GM23248 (cell line): ENCODE results near the gene CAMK1. TPM values are rescaled to one million over a fixed set of nuclear protein-coding genes. Genes with fewer than 3 reads are reported as not detected.

Source experiments
- DNase-seq: peaks from one replicate; pipeline ENCODE4 v3.0.0-alpha.2; 2015
- H2AFZ ChIP-seq: fragments of 200-600 bp; sonication (generic); 2 replicates; pipeline ENCODE4 v1.6.1; 2016; ENCODE audit warnings: antibody characterized with exemption
- H3F3A ChIP-seq: fragments of 200-600 bp; sonication (generic); 2 replicates; pipeline ENCODE4 v1.6.1; 2016; ENCODE audit warnings: mild to moderate bottlenecking, antibody characterized with exemption, mixed run types; ENCODE audit not compliant: insufficient read depth
- H3K27ac ChIP-seq: fragments of 200-600 bp; sonication (generic); 2 replicates; pipeline ENCODE4 v1.5.1; 2016; ENCODE audit warnings: mild to moderate bottlenecking
- H3K27me3 ChIP-seq: fragments of 200-600 bp; sonication (generic); replicated peaks from 2 replicates; pipeline ENCODE4 v1.6.1; 2016; ENCODE audit warnings: mild to moderate bottlenecking; ENCODE audit not compliant: insufficient read depth
- H3K36me3 ChIP-seq: fragments of 200-600 bp; sonication (generic); 2 replicates; pipeline ENCODE4 v1.6.1; 2016; ENCODE audit warnings: low read depth, mild to moderate bottlenecking
- H3K4me1 ChIP-seq: fragments of 200-600 bp; sonication (generic); 2 replicates; pipeline ENCODE4 v1.6.1; 2016; ENCODE audit warnings: mild to moderate bottlenecking; ENCODE audit not compliant: insufficient read depth
- H3K4me2 ChIP-seq: fragments of 200-600 bp; sonication (generic); one replicate; pipeline ENCODE4 v1.6.1; 2016; ENCODE audit warnings: mild to moderate bottlenecking; ENCODE audit not compliant: unreplicated experiment
- H3K4me3 ChIP-seq: fragments of 200-600 bp; sonication (generic); 2 replicates; pipeline ENCODE4 v1.5.1; 2016; ENCODE audit warnings: mild to moderate bottlenecking
- H3K79me2 ChIP-seq: fragments of 200-600 bp; sonication (generic); 2 replicates; pipeline ENCODE4 v1.6.1; 2016; ENCODE audit warnings: mild to moderate bottlenecking; ENCODE audit not compliant: insufficient read depth
- H3K9ac ChIP-seq: fragments of 200-600 bp; sonication (generic); 2 replicates; pipeline ENCODE4 v1.6.1; 2016; ENCODE audit warnings: mild to moderate bottlenecking
- H3K9me2 ChIP-seq: fragments of 200-600 bp; sonication (generic); 2 replicates; pipeline ENCODE4 v1.6.1; 2016; ENCODE audit warnings: mixed run types, mild to moderate bottlenecking, moderate library complexity; ENCODE audit not compliant: insufficient read depth
- H3K9me3 ChIP-seq: fragments of 200-600 bp; sonication (generic); one replicate; pipeline ENCODE4 v1.6.1; 2017; ENCODE audit warnings: low read depth
- H4K20me1 ChIP-seq: fragments of 200-600 bp; sonication (generic); 2 replicates; pipeline ENCODE4 v1.6.0; 2016; ENCODE audit not compliant: insufficient read depth
- EZH2 ChIP-seq: fragments of 200-600 bp; sonication (generic); IDR thresholded peaks from 2 replicates; pipeline ENCODE4 v1.6.1; 2018; ENCODE audit warnings: antibody characterized with exemption, mild to moderate bottlenecking; ENCODE audit not compliant: insufficient read depth, poor library complexity, severe bottlenecking
- EZH2phosphoT487 ChIP-seq: fragments of 200-600 bp; sonication (generic); IDR thresholded peaks from 2 replicates; pipeline ENCODE4 v1.6.1; 2018; ENCODE audit warnings: antibody characterized with exemption, moderate library complexity, mild to moderate bottlenecking, low read depth; ENCODE audit not compliant: insufficient read depth
- WGBS, 2 experiments: methylation state at CpG; one replicate each; pipeline ENCODE4 v1.1.6; 2015 to 2017; ENCODE audit warnings: low lambda C conversion rate in 2 of 2, low coverage in 1 of 2; ENCODE audit errors: missing lambda C conversion rate in 2 of 2; 5-methylcytosine and 5-hydroxymethylcytosine counted together
- in situ Hi-C: fragments of 300-500 bp; cut with MboI; formaldehyde crosslinking; loops from 2 replicates; pipeline ENCODE4 v1.15.0; 2020
- polyA plus RNA-seq: library from polyadenylated mRNA; unstranded; fragments of >200 nt; fragmentation: Nextera tagmentation; extraction: Ambion mirVana; gene quantifications from 2 replicates; pipeline ENCODE4 v1.2.1, GENCODE V29; 2016
- total RNA-seq: library from RNA; depleted of rRNA; stranded (reverse); fragments of >200 nt; shearing (Covaris generic); gene quantifications from 2 replicates; pipeline ENCODE4 v1.2.3, GENCODE V29; 2014

Gene CAMK1
- total and polyA plus RNA-seq, 2 experiments from 2014 or later = 26.9 to 28.3 TPM

GRCh38 chr3:9716801-9717555, 52.8 kb downstream of the CAMK1 start:
- Histone ChIP-seq H3F3A (peaks cover 14% of the 10 kb centered on the region), H3K4me3 (no peak overlapping the region), H3K36me3 (no peaks in the 10 kb centered on the region), H3K9me3 (no peaks in the 10 kb centered on the region), H3K27me3 (0 out of 2 replicates have a peak, but pooled peaks cover under 1% of the 10 kb centered on the region), H3K4me2 (no peak overlapping the region), H3K79me2 (no peaks in the 10 kb centered on the region), H2AFZ (no peak overlapping the region), H3K9ac (no peak overlapping the region), H3K27ac (no peak overlapping the region), H4K20me1 (no peaks in the 10 kb centered on the region), H3K9me2 (no peaks in the 10 kb centered on the region), H3K4me1 (peaks cover 11% of the 10 kb centered on the region)
- DNase-seq = no peak
- in situ Hi-C loops = no loop called here
- 50 to 60% methylated on average over 5 of the region's 5 CpGs for WGBS, 2 experiments
- TF ChIP-seq EZH2 (no peak), EZH2phosphoT487 (no peak)

- Histone ChIP-seq H4K20me1 (no peaks in the 10 kb centered on the region), H3K79me2 (no peaks in the 10 kb centered on the region), H3K36me3 (no peaks in the 10 kb centered on the region), H3K4me1 (peaks cover 8% of the 10 kb centered on the region), H3K9me2 (no peaks in the 10 kb centered on the region), H3K9me3 (no peaks in the 10 kb centered on the region), H3K4me3 (no peak overlapping the region), H3K4me2 (no peak overlapping the region), H3K27ac (no peak overlapping the region), H3K9ac (no peak overlapping the region), H2AFZ (no peak overlapping the region), H3F3A (peaks cover 9% of the 10 kb centered on the region), H3K27me3 (0 out of 2 replicates have a peak, but pooled peaks cover 10% of the 10 kb centered on the region)
- WGBS, 2 experiments = 17 to 19% methylated on average over 6 of the region's 6 CpGs
- in situ Hi-C loops = no loop called here
- peak; percentile 96 for DNase-seq
- TF ChIP-seq EZH2phosphoT487 (no peak), EZH2 (no peak)
These were observed 53.8 kb downstream of the CAMK1 start for GRCh38 chr3:9715764-9716437.

GRCh38 chr3:9715136-9715535, 54.6 kb downstream of the CAMK1 start:
- TF ChIP-seq EZH2 = no peak
- WGBS, 2 experiments = 12 to 17% methylated on average over 4 of the region's 4 CpGs

GRCh38 chr3:9713142-9713541, 56.6 kb downstream of the CAMK1 start:
- no peak for TF ChIP-seq EZH2phosphoT487
- TF ChIP-seq EZH2 = no peak
- no peaks in the 10 kb centered on the region for H3K9me3 ChIP-seq
- no peak overlapping the region for H3K4me3 ChIP-seq
- H3K27me3 ChIP-seq = 0 out of 2 replicates have a peak, but pooled peaks cover 10% of the 10 kb centered on the region
- no peak overlapping the region for H3K9ac ChIP-seq
- no peak for DNase-seq
- H3K79me2 ChIP-seq = no peaks in the 10 kb centered on the region
- H3K4me2 ChIP-seq = no peak overlapping the region
- no peak overlapping the region for H3K27ac ChIP-seq
- WGBS, 2 experiments = 59 to 66% methylated on average over 4 of the region's 4 CpGs
- H3K36me3 ChIP-seq = no peaks in the 10 kb centered on the region
- 0 out of 2 replicates have a peak, but pooled peaks cover 5% of the 10 kb centered on the region for H3F3A ChIP-seq
- in situ Hi-C loops = no loop called here
- no peaks in the 10 kb centered on the region for H3K9me2 ChIP-seq
- H4K20me1 ChIP-seq = no peaks in the 10 kb centered on the region
- H2AFZ ChIP-seq = no peak overlapping the region
- peaks cover 4% of the 10 kb centered on the region; the same call in 1 of the 2 replicates for H3K4me1 ChIP-seq

More at GRCh38 chr3:9715136-9715535, 54.6 kb downstream of the CAMK1 start:
- no peak for DNase-seq
- 0 out of 2 replicates have a peak, but pooled peaks cover 10% of the 10 kb centered on the region for H3K27me3 ChIP-seq
- H3K4me3 ChIP-seq = no peak overlapping the region
- no peaks in the 10 kb centered on the region for H3K9me3 ChIP-seq
- H3K27ac ChIP-seq = no peak overlapping the region
- H3K9ac ChIP-seq = no peak overlapping the region
- H3K9me2 ChIP-seq = no peaks in the 10 kb centered on the region
- 0 out of 2 replicates have a peak, but pooled peaks cover 5% of the 10 kb centered on the region for H3F3A ChIP-seq
- H3K4me1 ChIP-seq = peaks cover 4% of the 10 kb centered on the region; the same call in 1 of the 2 replicates
- no peaks in the 10 kb centered on the region for H3K36me3 ChIP-seq
- no peak overlapping the region for H3K4me2 ChIP-seq
- H4K20me1 ChIP-seq = no peaks in the 10 kb centered on the region
- in situ Hi-C loops = no loop called here
- H2AFZ ChIP-seq = no peak overlapping the region
- H3K79me2 ChIP-seq = no peaks in the 10 kb centered on the region
